RWPE1 (cell line): Measurements from ENCODE around the gene SHB.

Experiments
- CTCF ChIA-PET: fragments of 350-600 bp; sonication (Branson Sonifier 250); formaldehyde crosslinking; extraction: SDS; loops from one replicate; lab custom pipeline; 2021; lab: Yijun Ruan, JAX
- POLR2A ChIA-PET: fragments of 400-600 bp; formaldehyde crosslinking; extraction: SDS; loops from one replicate; lab custom pipeline; 2020; ENCODE audit warnings: antibody characterized with exemption; ENCODE audit not compliant: low non-redundant PET; lab: Yijun Ruan, JAX
- DNase-seq: peaks from one replicate; pipeline ENCODE4 v3.0.0; 2012; ENCODE audit warnings: low spot score
- H3K27ac ChIP-seq: fragments of 450-650 bp; 2 replicates; pipeline ENCODE4 v1.5.1; 2017
- CTCF ChIP-seq: fragments of 450-650 bp; conservative IDR thresholded peaks from 2 replicates; pipeline ENCODE4 v1.5.1; 2017; ENCODE audit warnings: low read depth, mild to moderate bottlenecking

SHB gene

GRCh38 chr9:38074441-38074961, 5.5 kb upstream of the SHB start:
- H3K27ac ChIP-seq, result no peak overlapping the region
- CTCF ChIA-PET, result no interaction called here

GRCh38 chr9:38073882-38074281, 4.9 kb upstream of the SHB start:
- POLR2A ChIA-PET, result no interaction called here
- no peak for TF ChIP-seq CTCF
- no peak overlapping the region for H3K27ac ChIP-seq
- CTCF ChIA-PET, result no interaction called here
- DNase-seq, result no peak

More at GRCh38 chr9:38074441-38074961, 5.5 kb upstream of the SHB start:
- no peak for DNase-seq
- POLR2A ChIA-PET, result no interaction called here
- TF ChIP-seq CTCF, result no peak

GRCh38 chr9:38071470-38072134, 2.6 kb upstream of the SHB start:
- ChIA-PET POLR2A (interaction anchor here (0.6 kb wide), 1 partner anchor 49 kb away, joined by 3 read pairs; no protein-coding TSS in a partner anchor), CTCF (interaction anchor here (0.5 to 1.0 kb wide), 3 partner anchors 16 to 318 kb away, joined by 3 to 9 read pairs (median 5); no protein-coding TSS in a partner anchor)
- TF ChIP-seq CTCF, result no peak
- H3K27ac ChIP-seq, result no peak overlapping the region
- DNase-seq, result no peak

GRCh38 chr9:38067859-38068681, 957 bp downstream of the SHB start:
- DNase-seq, result no peak
- ChIA-PET POLR2A (interaction anchor here (0.6 kb wide), 2 partner anchors 31 to 140 kb away, joined by 3 to 6 read pairs; no protein-coding TSS in a partner anchor), CTCF (interaction anchor here (0.7 to 2.2 kb wide), 7 partner anchors 44 to 196 kb away, joined by 3 to 11 read pairs (median 4); no protein-coding TSS in a partner anchor)
- TF ChIP-seq CTCF, result no peak
- H3K27ac ChIP-seq, result peak overlapping the region; percentile 89

GRCh38 chr9:38066914-38067858, 1.8 kb downstream of the SHB start:
- no peak; the same call in none of the 2 replicates for TF ChIP-seq CTCF
- DNase-seq, result no peak
- ChIA-PET CTCF (interaction anchor here (0.5 to 2.2 kb wide), 11 partner anchors 43 to 455 kb away, joined by 3 to 11 read pairs (median 3); no protein-coding TSS in a partner anchor), POLR2A (interaction anchor here (0.6 kb wide), 1 partner anchor 16 kb away, joined by 12 read pairs; no protein-coding TSS in a partner anchor)
- H3K27ac ChIP-seq, result peak overlapping the region; percentile 89
